Measurements from ENCODE around the gene TSPEAR. TPM values are rescaled to one million over a fixed set of nuclear protein-coding genes. Genes with fewer than 3 reads are reported as not detected.

TSPEAR gene
- total RNA-seq, 1 experiment from 2014 or later, result 0.32 TPM

GRCh38 chr21:44737706-44738354 is 26.5 kb upstream of the TSPEAR start:
- Histone ChIP-seq H3K36me3 (ENCODE audit: control insufficient read depth, insufficient read depth, low read length) (no peaks in the 10 kb centered on the region), H3K27me3 (replicated peaks; ENCODE audit: control insufficient read depth, insufficient read depth, low read length) (no peaks in the 10 kb centered on the region), H3K4me1 (no peaks in the 10 kb centered on the region), H3K9me3 (no peaks in the 10 kb centered on the region), H3K4me3 (ENCODE audit: low read depth, low read length) (no peak overlapping the region)
- Mint-ChIP-seq H3K36me3 (ENCODE audit: insufficient read depth, unreplicated experiment) (no peaks in the 10 kb centered on the region), H3K27me3 (ENCODE audit: insufficient read depth, unreplicated experiment) (peaks cover 6% of the 10 kb centered on the region), H3K4me1 (ENCODE audit: low read depth, unreplicated experiment) (no peaks in the 10 kb centered on the region), H3K9me3 (ENCODE audit: unreplicated experiment) (no peaks in the 10 kb centered on the region), H3K27ac (ENCODE audit: unreplicated experiment) (no peak overlapping the region), H3K4me3 (ENCODE audit: unreplicated experiment) (no peak overlapping the region)
- no peak for DNase-seq
- POLR2A ChIA-PET, result no interaction called here
- no TSS peak for BruUV-seq (replicated peaks)
- intact Hi-C loops (cut with micrococcal nuclease; ENCODE audit: unreplicated experiment), result no loop called here
- CTCF ChIA-PET, result no interaction called here
- no peak for TF ChIP-seq CTCF (IDR thresholded peaks at IDR 0.05; ENCODE audit: insufficient read depth in 1 of 2, low read depth in 1 of 2, low read length in 1 of 2, severe bottlenecking in 1 of 2, unreplicated experiment in 1 of 2)

GRCh38 chr21:44736291-44737004 is 25.1 kb upstream of the TSPEAR start:
- TF ChIP-seq CTCF (IDR thresholded peaks at IDR 0.05; ENCODE audit: insufficient read depth in 1 of 2, low read depth in 1 of 2, low read length in 1 of 2, severe bottlenecking in 1 of 2, unreplicated experiment in 1 of 2), result no peak
- no peak for DNase-seq
- H3K9me3 ChIP-seq, result no peaks in the 10 kb centered on the region
- Mint-ChIP-seq H3K4me3 (ENCODE audit: unreplicated experiment) (no peak overlapping the region), H3K27ac (ENCODE audit: unreplicated experiment) (no peak overlapping the region), H3K4me1 (ENCODE audit: low read depth, unreplicated experiment) (no peaks in the 10 kb centered on the region), H3K36me3 (ENCODE audit: insufficient read depth, unreplicated experiment) (no peaks in the 10 kb centered on the region), H3K27me3 (ENCODE audit: insufficient read depth, unreplicated experiment) (peaks cover 6% of the 10 kb centered on the region), H3K9me3 (ENCODE audit: unreplicated experiment) (no peaks in the 10 kb centered on the region)
- no peaks in the 10 kb centered on the region for H3K4me1 ChIP-seq
- POLR2A ChIA-PET, result no interaction called here
- H3K27me3 ChIP-seq (replicated peaks; ENCODE audit: control insufficient read depth, insufficient read depth, low read length), result no peaks in the 10 kb centered on the region
- CTCF ChIA-PET, result interaction anchor here (0.6 kb wide), 2 partner anchors 85 to 377 kb away, joined by 4 to 5 read pairs; no protein-coding TSS in a partner anchor
- no peaks in the 10 kb centered on the region for H3K36me3 ChIP-seq (ENCODE audit: control insufficient read depth, insufficient read depth, low read length)
- BruUV-seq (replicated peaks), result no TSS peak
- intact Hi-C loops (cut with micrococcal nuclease; ENCODE audit: unreplicated experiment), result no loop called here
- H3K4me3 ChIP-seq (ENCODE audit: low read depth, low read length), result no peak overlapping the region

GRCh38 chr21:44735821-44736220 is 24.4 kb upstream of the TSPEAR start:
- TF ChIP-seq CTCF (IDR thresholded peaks at IDR 0.05; ENCODE audit: insufficient read depth in 1 of 2, low read depth in 1 of 2, low read length in 1 of 2, severe bottlenecking in 1 of 2, unreplicated experiment in 1 of 2), result no peak
- H3K4me3 Mint-ChIP-seq (ENCODE audit: unreplicated experiment), result no peak overlapping the region
- peaks cover 6% of the 10 kb centered on the region for H3K27me3 Mint-ChIP-seq (ENCODE audit: insufficient read depth, unreplicated experiment)
- Histone ChIP-seq H3K4me1 (no peaks in the 10 kb centered on the region), H3K27me3 (replicated peaks; ENCODE audit: control insufficient read depth, insufficient read depth, low read length) (no peaks in the 10 kb centered on the region), H3K4me3 (ENCODE audit: low read depth, low read length) (no peak overlapping the region), H3K36me3 (ENCODE audit: control insufficient read depth, insufficient read depth, low read length) (no peaks in the 10 kb centered on the region), H3K9me3 (no peaks in the 10 kb centered on the region)
- H3K4me1 Mint-ChIP-seq (ENCODE audit: low read depth, unreplicated experiment), result no peaks in the 10 kb centered on the region
- no peak overlapping the region for H3K27ac Mint-ChIP-seq (ENCODE audit: unreplicated experiment)
- BruUV-seq (replicated peaks), result no TSS peak
- ChIA-PET POLR2A (no interaction called here), CTCF (interaction anchor here (0.6 kb wide), 1 partner anchor 84 kb away, joined by 5 read pairs; no protein-coding TSS in a partner anchor)
- intact Hi-C loops (cut with micrococcal nuclease; ENCODE audit: unreplicated experiment), result no loop called here
- no peak for DNase-seq
- H3K9me3 Mint-ChIP-seq (ENCODE audit: unreplicated experiment), result no peaks in the 10 kb centered on the region
- no peaks in the 10 kb centered on the region for H3K36me3 Mint-ChIP-seq (ENCODE audit: insufficient read depth, unreplicated experiment)

Measured in Caco-2 (cell line).